CD4-positive, alpha-beta T cell (primary cell): Measurements from ENCODE around the gene AUTS2. TPM values are rescaled to one million over a fixed set of nuclear protein-coding genes. Genes with fewer than 3 reads are reported as not detected.

ENCODE experiments used
- ATAC-seq: fragments of 200-7000 bp; cut with Tn5 transposase; one replicate; pipeline ENCODE4 v1.10.0; 2022; ENCODE audit warnings: mild to moderate bottlenecking; ENCODE audit not compliant: poor library complexity
- CTCF ChIA-PET: fragments of 350-600 bp; sonication (Branson Sonifier 250); formaldehyde crosslinking; loops from one replicate; lab custom pipeline; 2021; ENCODE audit warnings: antibody characterized with exemption, inconsistent platforms; lab: Charles Lee
- POLR2A ChIA-PET: fragments of 350-600 bp; sonication (Branson Sonifier 250); formaldehyde crosslinking; loops from one replicate; lab custom pipeline; 2021; ENCODE audit warnings: antibody characterized with exemption, inconsistent platforms; lab: Charles Lee
- DNase-seq, 14 experiments: peaks; one replicate each; pipeline ENCODE4 v3.0.0-alpha.2; 2013 to 2020; ENCODE audit warnings: mixed read lengths in 2 of 14
- H3K27ac ChIP-seq, 2 donors: one replicate each; pipeline versions ENCODE4 v1.5.1 to v1.7.0; 2013; ENCODE audit warnings: low read length in 2 of 2, low read depth in 1 of 2, mild to moderate bottlenecking in 1 of 2
- H3K27me3 ChIP-seq, 2 experiments: 1 replicate in 1 of 2; 2 replicates in 1 of 2; pipeline versions ENCODE4 v1.6.1 to v1.7.0; 2013; ENCODE audit warnings: low read length in 2 of 2, control low read depth in 1 of 2, mild to moderate bottlenecking in 1 of 2, moderate library complexity in 1 of 2; ENCODE audit not compliant: insufficient read depth in 2 of 2, control insufficient read depth in 1 of 2
- H3K36me3 ChIP-seq: one replicate; pipeline ENCODE4 v1.6.1; 2013; ENCODE audit warnings: low read length, control low read depth; ENCODE audit not compliant: insufficient read depth
- H3K4me1 ChIP-seq: one replicate; pipeline ENCODE4 v1.6.1; 2013; ENCODE audit warnings: low read length, control low read depth; ENCODE audit not compliant: insufficient read depth
- H3K4me3 ChIP-seq: one replicate; pipeline ENCODE4 v1.5.1; 2013; ENCODE audit warnings: mild to moderate bottlenecking, low read length, moderate library complexity
- H3K9me3 ChIP-seq, 2 experiments: 1 replicate in 1 of 2; 2 replicates in 1 of 2; pipeline versions ENCODE4 v1.6.1 to v1.7.0; 2013; ENCODE audit warnings: low read length in 2 of 2, mild to moderate bottlenecking in 2 of 2, control low read depth in 1 of 2, moderate library complexity in 1 of 2; ENCODE audit not compliant: control insufficient read depth in 1 of 2, insufficient read depth in 1 of 2
- H3K27ac Mint-ChIP-seq: one replicate; pipeline ENCODE4 v1.8.0; 2020; ENCODE audit warnings: mixed read lengths
- H3K27me3 Mint-ChIP-seq: one replicate; pipeline ENCODE4 v1.8.0; 2021; ENCODE audit warnings: mixed read lengths
- H3K36me3 Mint-ChIP-seq: one replicate; pipeline ENCODE4 v1.8.0; 2021; ENCODE audit warnings: low read depth, mixed read lengths
- H3K4me1 Mint-ChIP-seq: one replicate; pipeline ENCODE4 v1.8.0; 2021; ENCODE audit warnings: low read depth, mixed read lengths
- H3K4me3 Mint-ChIP-seq: one replicate; pipeline ENCODE4 v1.8.0; 2020; ENCODE audit warnings: mild to moderate bottlenecking, mixed read lengths
- H3K9me3 Mint-ChIP-seq: one replicate; pipeline ENCODE4 v1.8.0; 2020; ENCODE audit warnings: mixed read lengths
- CTCF ChIP-seq: fragments of 200-600 bp; IDR thresholded peaks from one replicate; pipeline ENCODE4 v1.8.0; 2022; ENCODE audit warnings: antibody characterized with exemption, mild to moderate bottlenecking
- intact Hi-C, 2 experiments: fragments of 100-400 bp; cut with DNase I in 1 of 2; cut with micrococcal nuclease in 1 of 2; formaldehyde crosslinking; loops; one replicate each; pipeline versions ENCODE4 v1.15.1 to v1.9.0; 2023 to 2025; cut with DNase I, micrococcal nuclease
- total RNA-seq, 174 experiments: library from RNA in 2 of 174; stranded (reverse) in 2 of 174; gene quantifications; one replicate each; pipeline ENCODE4 v1.2.3 and lab custom pipeline; 2021 to 2026

Gene AUTS2
- total RNA-seq, 2 experiments from 2014 or later = 43.6 to 47.6 TPM

- Histone ChIP-seq H3K4me1 (no peaks in the 10 kb centered on the region), H3K9me3 (no peaks in the 10 kb centered on the region), H3K4me3 (no peak overlapping the region), H3K27me3 (no peaks in the 10 kb centered on the region), H3K27ac (no peak overlapping the region), H3K36me3 (no peaks in the 10 kb centered on the region)
- ATAC-seq = no peak
- Mint-ChIP-seq H3K4me1 (no peaks in the 10 kb centered on the region), H3K9me3 (no peaks in the 10 kb centered on the region), H3K36me3 (no peaks in the 10 kb centered on the region), H3K27ac (no peak overlapping the region), H3K27me3 (no peaks in the 10 kb centered on the region), H3K4me3 (no peak overlapping the region)
- DNase-seq = no peak
- TF ChIP-seq CTCF = no peak
- intact Hi-C loops = no loop called here
- ChIA-PET POLR2A (no interaction called here), CTCF (no interaction called here)
Observed at GRCh38 chr7:69768986-69769595, 170.8 kb downstream of the AUTS2 start.

- Histone ChIP-seq H3K4me3 (no peak overlapping the region), H3K27ac (no peak overlapping the region), H3K9me3 (no peaks in the 10 kb centered on the region), H3K4me1 (no peaks in the 10 kb centered on the region), H3K27me3 (no peaks in the 10 kb centered on the region), H3K36me3 (no peaks in the 10 kb centered on the region)
- CTCF ChIA-PET = interaction anchor here (0.5 kb wide), 1 partner anchor 40 kb away, joined by 3 read pairs; no protein-coding TSS in a partner anchor
- H3K9me3 Mint-ChIP-seq = no peaks in the 10 kb centered on the region
- no peak overlapping the region for H3K27ac Mint-ChIP-seq
- no peaks in the 10 kb centered on the region for H3K27me3 Mint-ChIP-seq
- H3K4me3 Mint-ChIP-seq = no peak overlapping the region
- H3K4me1 Mint-ChIP-seq = no peaks in the 10 kb centered on the region
- ATAC-seq (no peak), DNase-seq (no peak)
- no peaks in the 10 kb centered on the region for H3K36me3 Mint-ChIP-seq
- POLR2A ChIA-PET = no interaction called here
- TF ChIP-seq CTCF = no peak
- intact Hi-C loops = no loop called here
Observed at GRCh38 chr7:69769826-69770225, 171.6 kb downstream of the AUTS2 start.

DNA sequence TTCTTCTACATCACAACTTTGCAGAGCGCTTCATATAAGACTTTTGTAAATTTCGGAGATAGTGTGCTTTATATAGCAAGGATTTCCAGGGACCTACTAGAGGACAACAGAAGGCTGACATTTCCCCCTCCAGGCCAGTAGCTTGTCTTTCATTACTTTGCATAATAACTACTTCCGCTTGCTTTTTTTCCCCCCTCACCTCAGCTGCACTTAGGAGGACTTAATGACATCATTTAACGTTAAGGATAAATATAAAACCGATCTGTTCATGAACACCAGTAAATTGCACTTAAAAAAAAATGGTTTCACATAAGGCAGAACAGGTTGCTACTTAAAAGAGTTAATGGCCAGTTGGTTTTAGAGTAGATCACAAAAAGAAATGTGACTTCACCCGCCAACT, 172.3 kb downstream of the AUTS2 start:
- intact Hi-C loops = no loop called here
- no peaks in the 10 kb centered on the region for H3K4me1 Mint-ChIP-seq

More for the DNA sequence above, 172.3 kb downstream of the AUTS2 start:
- Mint-ChIP-seq H3K4me3 (no peak overlapping the region), H3K36me3 (no peaks in the 10 kb centered on the region), H3K9me3 (no peaks in the 10 kb centered on the region), H3K27me3 (no peaks in the 10 kb centered on the region), H3K27ac (no peak overlapping the region)
- ChIA-PET CTCF (no interaction called here), POLR2A (no interaction called here)
- DNase-seq = no peak
- TF ChIP-seq CTCF = no peak
- Histone ChIP-seq H3K36me3 (no peaks in the 10 kb centered on the region), H3K9me3 (no peaks in the 10 kb centered on the region), H3K27me3 (no peaks in the 10 kb centered on the region), H3K4me1 (no peaks in the 10 kb centered on the region), H3K27ac (no peak overlapping the region), H3K4me3 (no peak overlapping the region)
- ATAC-seq = no peak
